ENCODE results near the gene TBL2.
A peak's percentile ranks its signal among the peaks of the same experiment; 100 is the strongest.
"Not testable (repeated sequence)": the region's sequence is repeated elsewhere in the genome, so short reads cannot be mapped to it uniquely, and the experiment has no call there.

Gene TBL2

DNA sequence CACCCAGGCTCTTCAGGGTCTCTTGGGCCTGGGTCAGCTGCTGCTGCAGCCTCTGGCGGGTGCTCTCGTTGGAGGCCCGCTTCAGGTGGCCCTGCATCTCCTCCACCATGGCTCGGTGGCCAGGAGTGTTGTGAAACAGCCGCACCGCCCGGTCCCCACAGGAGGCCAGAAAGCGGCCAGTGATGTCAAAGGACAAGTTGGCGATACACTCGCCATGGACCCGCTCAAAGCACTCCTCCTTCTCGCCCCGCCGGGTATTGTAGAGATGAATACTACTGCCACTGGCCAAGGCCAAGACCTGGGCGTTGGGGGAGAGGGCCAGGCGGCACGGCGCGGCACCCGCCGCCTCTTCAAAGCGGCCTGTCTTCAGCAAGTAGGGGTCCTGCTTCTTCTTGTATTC lies 7.9 kb downstream of the TBL2 start:
- FAIRE-seq (no peak), DNase-seq (ENCODE audit: low spot score) (no peak)

GRCh38 chr7:73569042-73569608 lies 9.3 kb downstream of the TBL2 start:
- DNase-seq (ENCODE audit: low spot score): no peak
- no peak for FAIRE-seq

DNA sequence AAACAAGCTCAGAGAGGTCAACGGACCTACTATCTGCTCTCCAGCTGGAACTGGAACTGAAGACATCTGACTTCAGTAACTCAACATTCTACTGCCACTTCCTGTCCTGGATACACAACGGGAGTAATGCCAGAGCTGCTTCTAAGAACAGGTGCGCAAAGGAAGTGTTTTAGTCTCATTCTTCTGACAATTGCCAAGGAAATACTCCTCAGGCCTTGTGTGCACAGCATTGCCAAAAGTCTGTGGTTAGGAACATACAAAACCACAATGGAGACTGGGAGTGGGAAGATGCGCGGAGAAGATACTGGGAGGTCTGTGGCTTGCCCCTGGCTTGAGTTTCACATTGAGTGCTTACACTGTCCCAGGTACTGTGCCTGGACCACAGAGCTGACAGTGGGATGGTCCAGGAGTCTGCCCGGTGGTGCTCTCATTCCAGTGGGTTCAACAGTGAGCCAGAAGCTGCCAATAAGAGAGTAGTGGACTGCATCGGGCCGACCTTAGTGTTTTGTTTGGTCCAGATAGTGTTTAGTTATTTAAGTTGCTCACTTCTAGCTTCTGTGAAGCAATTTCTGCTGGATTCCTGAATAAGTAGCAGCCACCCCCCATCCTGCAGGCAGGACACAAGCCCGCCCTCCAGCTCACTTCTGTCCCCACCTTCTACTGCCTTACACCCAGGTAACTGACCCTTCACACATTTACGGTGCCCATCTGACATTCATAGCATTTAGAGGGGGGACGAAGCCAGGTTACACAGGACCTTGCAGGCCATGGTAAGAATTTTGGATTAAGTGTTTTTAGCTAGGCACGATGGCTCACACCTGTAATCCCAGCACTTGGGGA lies 10.3 kb downstream of the TBL2 start:
- FAIRE-seq: no peak
- no peak for DNase-seq (ENCODE audit: low spot score)

- FAIRE-seq: no peak
- DNase-seq (ENCODE audit: low spot score): no peak
These were observed 11.2 kb downstream of the TBL2 start for GRCh38 chr7:73567140-73567539.

- FAIRE-seq; DNase-seq (ENCODE audit: low spot score): not testable (repeated sequence)
These were observed 11.9 kb downstream of the TBL2 start for GRCh38 chr7:73566431-73566830.

GRCh38 chr7:73565675-73566340 lies 12.6 kb downstream of the TBL2 start:
- DNase-seq (ENCODE audit: low spot score) (no peak), FAIRE-seq (no peak)

GRCh38 chr7:73560109-73560835 lies 18.1 kb downstream of the TBL2 start:
- DNase-seq (ENCODE audit: low spot score) (peak; percentile 81), FAIRE-seq (peak; percentile 67)

GRCh38 chr7:73557397-73558257 lies 20.8 kb downstream of the TBL2 start, which contains the start of gene BCL7B:
BCL7B (minus strand) TSS chr7:73557690; CDS start chr7:73557578, 112 bp downstream.
- FAIRE-seq (no peak), DNase-seq (ENCODE audit: low spot score) (peak; percentile 17)

GRCh38 chr7:73557108-73557396 lies 21.3 kb downstream of the TBL2 start:
- peak; percentile 92 for DNase-seq (ENCODE audit: low spot score)
- FAIRE-seq: no peak

GRCh38 chr7:73556208-73557107 lies 21.9 kb downstream of the TBL2 start:
- DNase-seq (ENCODE audit: low spot score): no peak
- no peak for FAIRE-seq

DNA sequence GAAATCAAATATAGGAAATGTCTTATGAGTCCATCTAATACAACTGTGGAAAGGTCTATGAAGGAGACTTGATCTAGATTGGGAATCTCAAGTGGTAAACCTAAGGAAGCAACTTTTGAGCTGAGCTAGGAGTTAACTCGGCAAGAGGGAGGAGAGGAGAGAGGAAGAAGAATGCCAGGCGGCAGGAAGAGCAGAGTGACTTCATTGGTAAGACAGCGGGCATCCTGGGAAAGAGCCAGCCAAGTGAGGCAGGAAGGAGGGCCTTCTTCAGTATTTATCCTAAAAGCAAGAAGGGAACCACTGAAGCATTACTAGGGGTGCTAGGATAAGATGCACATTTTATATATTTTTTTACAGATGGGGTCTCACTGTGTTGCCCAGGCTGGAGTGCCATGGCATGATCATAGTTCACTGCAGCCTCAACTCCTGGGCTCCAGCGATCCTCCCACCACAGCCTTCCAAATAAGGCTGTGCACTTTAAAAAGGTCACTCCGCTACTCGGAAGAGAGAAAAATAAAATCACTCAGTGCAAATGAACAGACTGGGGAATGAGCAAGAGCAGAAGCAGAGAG lies 22.9 kb downstream of the TBL2 start:
- FAIRE-seq: peak; percentile 70
- peak; percentile 63 for DNase-seq (ENCODE audit: low spot score)

DNA sequence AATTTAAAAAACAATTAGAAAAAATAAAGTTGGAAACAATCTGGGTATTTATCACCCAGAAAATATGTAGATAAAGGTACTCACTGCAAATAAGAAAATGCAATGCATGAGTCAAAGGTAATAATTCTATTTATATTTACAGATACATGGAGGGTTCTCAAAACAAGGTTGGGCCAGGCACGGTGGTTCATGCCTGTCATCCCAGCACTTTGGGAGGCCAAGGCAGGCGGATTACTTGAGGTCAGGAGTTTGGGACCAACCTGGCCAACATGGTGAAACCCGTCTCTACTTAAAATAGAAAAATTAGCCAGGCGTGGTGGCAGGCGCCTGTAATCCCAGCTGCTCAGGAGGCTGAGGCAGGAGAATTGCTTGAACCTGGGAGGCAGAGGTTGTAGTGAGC lies 28.3 kb downstream of the TBL2 start:
- FAIRE-seq: not testable (repeated sequence)

DNA sequence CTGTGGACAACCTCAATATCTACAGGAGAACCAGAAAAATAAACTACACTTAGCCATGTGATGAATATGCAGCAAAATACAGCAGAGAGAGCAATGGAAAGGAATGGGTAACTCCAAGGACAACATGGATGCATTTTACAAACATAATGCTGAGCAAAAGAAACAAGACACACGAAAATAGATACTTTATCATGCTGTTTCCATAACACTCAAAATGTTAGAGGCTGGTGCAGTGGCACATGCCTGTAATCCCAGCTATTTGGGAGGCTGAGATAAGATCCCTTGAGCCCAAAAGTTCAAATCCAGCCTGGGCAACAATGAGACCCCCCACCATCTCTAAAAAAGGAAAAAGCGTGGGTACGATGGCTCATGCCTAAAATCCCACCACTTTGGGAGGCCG lies 29.2 kb downstream of the TBL2 start:
- FAIRE-seq: no peak
- DNase-seq (ENCODE audit: low spot score): no peak

More for the DNA sequence above, 28.3 kb downstream of the TBL2 start:
- not testable (repeated sequence) for DNase-seq (ENCODE audit: low spot score)

DNA sequence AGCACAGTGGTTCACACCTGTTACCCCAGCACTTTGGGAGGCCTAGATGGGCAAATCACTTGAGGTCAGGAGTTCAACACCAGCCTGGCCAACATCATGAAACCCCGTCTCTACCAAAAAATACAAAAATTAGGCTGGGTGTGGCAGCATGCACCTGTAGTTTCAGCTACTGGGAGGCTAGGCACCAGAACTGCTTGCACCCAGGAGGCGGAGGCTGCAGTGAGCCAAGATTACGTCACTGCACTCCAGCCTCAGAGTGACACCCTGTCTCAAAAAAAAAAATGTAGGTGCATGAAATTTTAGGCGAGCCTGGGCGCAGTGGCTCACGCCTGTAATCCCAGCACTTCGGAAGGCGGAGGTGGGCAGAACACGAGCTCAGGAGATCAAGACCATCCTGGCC lies 30.5 kb downstream of the TBL2 start:
- FAIRE-seq: no peak
- DNase-seq (ENCODE audit: low spot score): no peak

DNA sequence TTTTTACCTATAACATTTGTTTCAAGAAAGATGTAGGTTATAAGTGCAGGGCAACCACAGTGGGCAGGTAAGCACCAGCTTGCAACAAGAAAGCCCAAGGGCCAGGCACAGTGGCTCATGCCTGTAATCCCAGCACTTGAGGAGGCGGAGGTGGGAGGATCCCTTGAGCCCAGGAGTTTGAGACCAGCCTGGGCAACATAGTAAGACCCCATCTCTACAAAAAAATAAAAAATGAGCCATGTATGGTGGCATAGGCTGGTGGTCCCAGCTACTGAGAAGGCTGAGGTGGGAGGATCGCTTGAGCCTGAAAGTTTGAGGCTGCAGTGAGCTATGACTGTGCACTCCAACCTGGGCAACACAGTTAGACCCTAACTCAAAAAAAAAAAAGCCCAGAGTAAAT lies 33.7 kb downstream of the TBL2 start:
- DNase-seq (ENCODE audit: low spot score) (no peak), FAIRE-seq (no peak)

DNA sequence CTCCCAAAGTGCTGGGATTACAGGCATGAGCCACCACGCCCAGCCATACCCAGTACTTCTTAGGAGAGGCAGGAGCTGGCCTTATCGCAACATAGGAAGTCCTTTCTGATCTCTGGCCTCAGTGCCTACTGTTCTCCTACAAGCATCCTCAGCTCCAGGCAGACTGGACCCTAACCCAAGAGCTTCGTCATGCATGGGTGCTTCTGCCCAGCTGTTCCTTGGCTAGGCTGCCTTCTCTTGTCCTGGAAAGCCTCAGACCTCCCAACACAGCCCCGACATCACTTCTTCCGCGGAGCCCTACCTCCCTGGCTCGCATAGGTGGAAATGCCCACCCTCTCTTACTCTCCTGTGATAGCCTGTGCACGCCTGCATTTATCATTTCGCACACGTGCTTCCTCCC lies 36.7 kb downstream of the TBL2 start:
- FAIRE-seq (no peak), DNase-seq (ENCODE audit: low spot score) (no peak)

GRCh38 chr7:73539709-73540108 lies 38.7 kb downstream of the TBL2 start:
- no peak for FAIRE-seq

DNA sequence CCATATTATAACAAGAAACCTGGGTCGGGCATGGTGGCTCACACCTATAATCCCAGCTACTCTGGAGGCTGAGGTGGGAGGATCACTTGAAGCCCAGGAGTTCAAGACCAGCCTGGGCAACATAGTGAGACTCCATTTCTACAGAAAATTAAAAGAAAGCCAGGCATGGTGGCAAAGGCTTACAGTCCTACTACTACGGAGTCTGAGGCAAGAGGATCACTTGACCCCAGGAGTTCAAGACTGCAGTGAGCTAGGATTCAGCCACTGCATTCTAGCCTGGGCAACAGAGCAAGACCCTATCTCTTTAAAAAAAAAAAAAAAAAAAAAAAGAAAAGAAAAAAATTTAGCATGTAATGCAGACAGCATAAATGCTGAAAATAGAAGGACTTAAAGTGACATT lies 39.9 kb downstream of the TBL2 start:
- not testable (repeated sequence) for DNase-seq (ENCODE audit: low spot score); FAIRE-seq

More at GRCh38 chr7:73539709-73540108, 38.7 kb downstream of the TBL2 start:
- no peak for DNase-seq (ENCODE audit: low spot score)

DNA sequence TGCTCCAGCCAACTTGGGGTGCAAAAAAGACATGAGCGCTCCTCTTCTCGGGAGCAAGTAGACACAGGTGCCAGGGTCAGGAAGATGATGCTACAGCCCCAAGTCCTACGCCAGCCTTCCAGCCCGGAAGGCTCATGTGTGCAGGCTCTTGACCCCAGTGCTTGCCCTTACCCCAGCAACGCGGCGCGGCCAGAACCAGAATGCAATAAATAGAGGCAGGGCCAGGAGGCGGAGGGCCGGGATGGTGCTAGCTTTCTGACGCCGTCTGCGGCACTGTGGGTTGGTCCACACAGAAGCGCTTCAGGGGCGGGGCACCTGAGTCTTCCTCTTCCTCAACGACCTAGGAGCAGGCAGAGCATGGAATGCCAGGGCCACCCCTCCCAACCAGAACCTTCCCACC lies 41.3 kb downstream of the TBL2 start:
- no peak for FAIRE-seq
- no peak for DNase-seq (ENCODE audit: low spot score)
